Pancreas (tissue), 10 donors: Measurements from ENCODE around the gene TMEM50B. TPM values are rescaled to one million over a fixed set of nuclear protein-coding genes. Genes with fewer than 3 reads are reported as not detected.

Source experiments
- ATAC-seq, 4 donors: fragments of 200-7000 bp; cut with Tn5 transposase; one replicate each; pipeline versions ENCODE4 v1.8.0 to v1.9.1; 2020; ENCODE audit warnings: mild to moderate bottlenecking in 4 of 4, moderate library complexity in 4 of 4
- DNase-seq, 6 donors: peaks; one replicate each; pipeline ENCODE4 v3.0.0-alpha.2; 2020
- FAIRE-seq: peaks from 2 replicates; lab custom pipeline; 2012; peaks lifted over from hg19 to GRCh38; lab: Jason Lieb, UNC
- H3K27ac ChIP-seq, 4 donors: fragments of 200-600 bp; sonication (generic); 1 replicate in 3 of 4; 2 replicates in 1 of 4; pipeline versions ENCODE4 v1.5.0 to v1.8.0; 2020
- H3K27me3 ChIP-seq, 4 donors: fragments of 200-600 bp; one replicate each; pipeline ENCODE4 v1.8.0; 2021
- H3K36me3 ChIP-seq, 3 donors: fragments of 200-600 bp; sonication (generic) in 1 of 3; one replicate each; pipeline versions ENCODE4 v1.5.0 to v1.8.0; 2020 to 2021
- H3K4me1 ChIP-seq, 3 donors: fragments of 200-600 bp; one replicate each; pipeline ENCODE4 v1.8.0; 2021
- H3K4me3 ChIP-seq, 4 donors: fragments of 200-600 bp; sonication (generic) in 2 of 4; one replicate each; pipeline versions ENCODE4 v1.5.0 to v1.8.0; 2020 to 2021
- H3K9me3 ChIP-seq, 4 donors: fragments of 200-600 bp; one replicate each; pipeline ENCODE4 v1.8.0; 2021
- CTCF ChIP-seq, 4 donors: fragments of 200-600 bp; sonication (generic) in 3 of 4; IDR thresholded peaks; one replicate each; pipeline versions ENCODE4 v1.5.0 to v1.8.0; 2021; ENCODE audit warnings: antibody characterized with exemption in 4 of 4
- WGBS, 2 donors: extraction: QIAGEN DNeasy Blood & Tissue Kit; methylation state at CpG; one replicate each; pipeline ENCODE4 v1.1.7; 2013; 5-methylcytosine and 5-hydroxymethylcytosine counted together
- intact Hi-C, 3 donors: fragments of 100-400 bp; cut with DNase I; formaldehyde crosslinking; loops; one replicate each; pipeline versions ENCODE4 v1.11.1 to v1.14.2; 2022
- polyA plus RNA-seq, 2 donors: library from polyadenylated mRNA; stranded (reverse); fragments of 200-250 nt; gene quantifications; one replicate each; pipeline ENCODE4 v1.2.3, GENCODE V29; 2013
- total RNA-seq, 6 donors: library from RNA; stranded (reverse); fragmentation: NEBNext Ultra II Directional in 4 of 6; extraction: Animal tissue kit (Norgen Biotek cat#: 25700) in 4 of 6; gene quantifications; one replicate each; pipeline versions ENCODE4 v1.2.1 to v1.2.4, GENCODE V29; 2021 to 2023
- donor health status: healthy with polysubstance abuse.
- donor health status: DM: no; HTN: no; CAD: no; lungs with moderate emphysema.
- donor health status: DM: no; HTN: no; CAD: no.
- donor health status: control.
- donor health status: control.
- donor health status: Bipolar disorder and iron deficiency.
- donor health status: DM: yes; HTN: yes; CAD: no.
- donor health status: DM: no; HTN: no; CAD: no.
- donor health status: DM: no; HTN: no; CAD: no.
- donor health status: DM: yes; HTN: yes; CAD: no.

Gene TMEM50B
- total and polyA plus RNA-seq, 8 donors: 11.5 to 96.1 (median 19.4) TPM

GRCh38 chr21:33421713-33422393 is 57.9 kb downstream of the TMEM50B start:
- DNase-seq (no peak), FAIRE-seq (no peak)
- H3K4me3 ChIP-seq: no peak overlapping the region

GRCh38 chr21:33419538-33420123 is 60.1 kb downstream of the TMEM50B start:
- FAIRE-seq: no peak
- intact Hi-C loops: no loop called here
- H3K36me3 ChIP-seq: peaks cover 0 to 17% (median 5%) of the 10 kb centered on the region in 3 donors

More at GRCh38 chr21:33421713-33422393, 57.9 kb downstream of the TMEM50B start:
- Histone ChIP-seq H3K27ac (no peak overlapping the region), H3K36me3 (peaks cover 0 to 19% (median 5%) of the 10 kb centered on the region in 3 donors), H3K4me1 (peaks cover 0 to 3% (median 0%) of the 10 kb centered on the region in 3 donors), H3K9me3 (no peaks in the 10 kb centered on the region), H3K27me3 (no peaks in the 10 kb centered on the region)
- WGBS, 2 donors: 93 to 96% methylated on average over 5 of the region's 5 CpGs
- no peak for ATAC-seq
- intact Hi-C loops: no loop called here
- TF ChIP-seq CTCF (IDR thresholded peaks at IDR 0.05): no peak

DNA sequence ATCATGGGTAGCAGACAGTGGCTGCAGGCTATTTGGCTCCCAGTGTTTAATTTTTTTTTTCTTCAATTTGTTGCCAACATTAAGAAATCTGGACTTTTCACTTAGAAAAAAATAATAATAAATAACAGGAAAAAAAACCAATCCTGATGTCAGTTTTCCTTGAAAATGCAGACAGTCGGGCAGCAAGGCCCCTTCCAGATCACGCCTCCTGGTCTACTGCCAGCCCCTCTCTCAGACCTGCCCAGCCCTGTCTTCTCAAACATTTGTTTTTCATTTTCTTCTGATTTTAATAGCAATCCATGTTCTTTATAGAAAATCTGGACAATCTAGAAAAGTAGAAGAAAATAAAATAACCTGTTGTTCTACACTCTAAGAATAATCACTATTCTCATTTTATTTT is 61.1 kb downstream of the TMEM50B start:
- FAIRE-seq (no peak), ATAC-seq (no peak), DNase-seq (no peak)
- Histone ChIP-seq H3K4me3 (no peak overlapping the region), H3K27ac (no peak overlapping the region), H3K36me3 (peaks cover 0 to 16% (median 5%) of the 10 kb centered on the region in 3 donors), H3K27me3 (no peaks in the 10 kb centered on the region), H3K4me1 (peaks cover 0 to 5% (median 0%) of the 10 kb centered on the region in 3 donors), H3K9me3 (no peaks in the 10 kb centered on the region)
- TF ChIP-seq CTCF (IDR thresholded peaks at IDR 0.05): no peak
- intact Hi-C loops: no loop called here
- 61 to 67% methylated on average over 2 of the region's 2 CpGs for WGBS, 2 donors

More at GRCh38 chr21:33419538-33420123, 60.1 kb downstream of the TMEM50B start:
- TF ChIP-seq CTCF (IDR thresholded peaks at IDR 0.05): no peak
- ATAC-seq: peak in 3 of 4 donors; percentile 28 to 70 (median 63)
- Histone ChIP-seq H3K27me3 (no peaks in the 10 kb centered on the region), H3K4me3 (no peak overlapping the region), H3K4me1 (peaks cover 0 to 3% (median 0%) of the 10 kb centered on the region in 3 donors), H3K27ac (no peak overlapping the region), H3K9me3 (no peaks in the 10 kb centered on the region)
- 89 to 94% methylated on average over 12 of the region's 12 CpGs for WGBS, 2 donors
- no peak for DNase-seq

DNA sequence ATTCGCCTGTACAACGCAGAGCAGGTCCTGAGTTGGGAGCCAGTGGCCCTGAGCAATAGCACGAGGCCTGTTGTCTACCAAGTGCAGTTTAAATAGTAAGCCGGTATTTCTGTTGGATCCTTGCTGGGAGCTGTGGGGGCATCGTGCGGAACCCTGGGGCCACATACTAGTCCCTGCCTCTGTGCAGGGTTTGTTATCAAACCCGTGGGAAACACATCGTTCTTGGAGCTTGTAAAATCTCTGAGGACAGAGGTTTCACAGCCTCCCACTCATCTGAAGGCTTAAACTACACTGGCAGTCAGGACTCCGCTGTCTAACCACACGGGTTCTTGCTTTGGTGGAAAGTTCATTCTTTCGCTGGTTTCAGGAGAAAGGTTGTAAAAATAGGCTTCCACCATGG is 64.8 kb downstream of the TMEM50B start:
- intact Hi-C loops: no loop called here
- H3K36me3 ChIP-seq: peaks cover 0 to 6% (median 0%) of the 10 kb centered on the region in 3 donors
- WGBS, 2 donors: 86 to 92% methylated on average over 11 of the region's 11 CpGs
- no peaks in the 10 kb centered on the region for H3K27me3 ChIP-seq
- no peak overlapping the region for H3K27ac ChIP-seq
- no peak overlapping the region for H3K4me3 ChIP-seq
- ATAC-seq: no peak
- TF ChIP-seq CTCF (IDR thresholded peaks at IDR 0.05): no peak
- no peak for FAIRE-seq
- peaks cover 0 to 23% (median 17%) of the 10 kb centered on the region in 3 donors for H3K4me1 ChIP-seq
- H3K9me3 ChIP-seq: no peaks in the 10 kb centered on the region
- no peak for DNase-seq
